HG03060 (cell line): Measurements from ENCODE around the gene LENEP.
"Not testable (repeated sequence)": the region's sequence is repeated elsewhere in the genome, so short reads cannot be mapped to it uniquely, and the experiment has no call there.

Source experiments
- ATAC-seq: cut with Tn5 transposase; IDR thresholded peaks from one replicate; pipeline ENCODE4 v1.9.1; 2021; ENCODE audit warnings: low read depth, moderate number of reproducible peaks; ENCODE audit not compliant: unreplicated experiment

Gene LENEP

GRCh38 chr1:154974102-154974807 lies 19.1 kb upstream of the LENEP start, which contains the start of gene CKS1B:
Gene CKS1B (plus strand): TSS chr1:154974681. CDS start chr1:154974746, 65 bp downstream.
- peak; percentile 76 for ATAC-seq

GRCh38 chr1:154974808-154975408 lies 18.5 kb upstream of the LENEP start:
- peak; percentile 38 for ATAC-seq

- no peak for ATAC-seq
These were observed 17.9 kb upstream of the LENEP start for GRCh38 chr1:154975409-154976059.

GRCh38 chr1:154977762-154978161 lies 15.6 kb upstream of the LENEP start:
- ATAC-seq: not testable (repeated sequence)

- ATAC-seq: no peak
These were observed 15.0 kb upstream of the LENEP start for GRCh38 chr1:154978360-154978759.

- no peak for ATAC-seq
These were observed 11.0 kb upstream of the LENEP start for GRCh38 chr1:154982341-154982740.

GRCh38 chr1:154982897-154983648 lies 10.3 kb upstream of the LENEP start, which contains the start of gene FLAD1:
Gene FLAD1 (plus strand): TSS chr1:154983344. CDS start chr1:154983695, 351 bp downstream.
- peak; percentile 85 for ATAC-seq

- no peak for ATAC-seq
These were observed 9.5 kb upstream of the LENEP start for GRCh38 chr1:154983776-154984466.

- not testable (repeated sequence) for ATAC-seq
These were observed 6.7 kb upstream of the LENEP start for GRCh38 chr1:154986736-154987135.

GRCh38 chr1:154987326-154987725 lies 6.1 kb upstream of the LENEP start:
- ATAC-seq: no peak

- no peak for ATAC-seq
These were observed 5.1 kb upstream of the LENEP start for GRCh38 chr1:154988058-154988954.

- ATAC-seq: no peak
These were observed 4.1 kb upstream of the LENEP start for GRCh38 chr1:154989195-154989860.

GRCh38 chr1:154990276-154990675 lies 3.1 kb upstream of the LENEP start:
- no peak for ATAC-seq

GRCh38 chr1:154992721-154993571 lies 440 bp upstream of the LENEP start:
- ATAC-seq: no peak

GRCh38 chr1:154994269-154994587 lies 842 bp downstream of the LENEP start:
- no peak for ATAC-seq

- ATAC-seq: no peak
These were observed 1.2 kb downstream of the LENEP start for GRCh38 chr1:154994591-154994990.

GRCh38 chr1:154995301-154995983 lies 2.1 kb downstream of the LENEP start:
- ATAC-seq: not testable (repeated sequence)
